Measurements from ENCODE around the gene CENPP. TPM values are rescaled to one million over a fixed set of nuclear protein-coding genes. Genes with fewer than 3 reads are reported as not detected.

Gene CENPP
- total and polyA plus RNA-seq, 2 donors, result 2.7 to 20.9 TPM

DNA sequence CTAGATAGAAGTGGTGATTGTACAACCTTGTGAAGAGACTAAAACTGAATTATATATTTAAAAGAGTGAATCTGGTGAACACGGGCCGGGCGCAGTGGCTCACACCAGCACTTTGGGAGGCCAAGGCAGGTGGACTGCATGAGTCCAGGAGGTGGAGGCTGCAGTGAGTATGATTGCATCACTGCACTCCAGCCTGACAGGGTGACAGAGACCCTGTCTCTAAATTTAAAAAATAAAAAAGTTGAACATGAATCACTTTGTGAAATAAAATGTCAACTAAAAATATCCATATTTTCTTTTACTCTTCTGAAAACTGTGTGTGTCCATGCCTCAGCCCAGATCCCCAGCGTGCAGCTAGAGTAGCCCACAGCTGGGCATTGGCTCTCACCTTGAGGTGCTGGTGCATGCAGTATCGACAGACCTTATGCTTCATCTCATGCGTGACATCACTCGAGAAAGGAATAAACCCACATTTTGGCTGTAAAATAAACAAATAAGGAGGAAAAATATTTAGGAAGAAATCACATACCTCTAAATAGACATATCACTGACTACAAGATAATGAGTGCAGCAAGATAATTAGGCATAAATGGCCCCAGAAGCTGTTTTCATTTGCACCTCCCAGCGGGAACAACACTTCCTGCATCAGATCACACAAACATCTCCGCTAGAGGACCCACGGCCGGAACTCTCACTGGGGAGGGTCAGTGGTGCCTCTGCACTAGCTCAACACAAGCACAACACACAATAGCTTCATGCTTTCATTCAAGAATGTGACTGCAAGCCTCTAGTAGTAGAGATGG is 322.1 kb downstream of the CENPP start:
- Histone ChIP-seq H3K4me1 (ENCODE audit: insufficient read depth) (no peaks in the 10 kb centered on the region), H3K27ac (ENCODE audit: low read depth) (no peak overlapping the region), H3K36me3 (ENCODE audit: insufficient read depth) (no peaks in the 10 kb centered on the region), H3K4me3 (ENCODE audit: low read depth, low read length) (no peak overlapping the region)
- DNase-seq (ENCODE audit: extremely low spot score), result no peak
- WGBS, result 92% methylated on average over 11 of the region's 11 CpGs

DNA sequence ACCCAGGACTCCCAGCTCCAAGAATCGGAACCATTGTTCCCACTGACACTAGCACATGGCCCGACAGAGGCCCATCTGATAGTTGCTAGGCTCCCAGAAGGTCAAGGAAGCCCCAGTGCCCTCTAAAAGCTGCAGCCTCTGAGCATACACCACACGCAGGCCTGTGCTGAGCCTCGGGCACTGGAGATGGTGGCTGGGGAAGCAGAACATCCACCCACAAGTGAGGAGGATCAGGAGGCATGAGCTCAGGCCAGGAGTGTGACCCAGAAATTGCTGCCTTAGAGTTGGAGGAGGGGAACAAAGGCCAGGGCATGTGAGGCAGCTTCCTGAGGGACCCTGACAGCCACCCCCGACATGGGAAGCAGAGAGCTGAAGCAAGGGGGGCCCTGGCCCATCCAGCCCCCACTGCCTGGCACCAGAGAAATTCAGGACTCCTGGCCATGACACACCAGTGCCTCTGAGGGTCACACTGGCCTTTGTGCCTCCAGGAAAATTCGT is 322.8 kb downstream of the CENPP start:
- WGBS, result 84% methylated on average over 6 of the region's 6 CpGs
- H3K36me3 ChIP-seq (ENCODE audit: insufficient read depth), result no peaks in the 10 kb centered on the region

DNA sequence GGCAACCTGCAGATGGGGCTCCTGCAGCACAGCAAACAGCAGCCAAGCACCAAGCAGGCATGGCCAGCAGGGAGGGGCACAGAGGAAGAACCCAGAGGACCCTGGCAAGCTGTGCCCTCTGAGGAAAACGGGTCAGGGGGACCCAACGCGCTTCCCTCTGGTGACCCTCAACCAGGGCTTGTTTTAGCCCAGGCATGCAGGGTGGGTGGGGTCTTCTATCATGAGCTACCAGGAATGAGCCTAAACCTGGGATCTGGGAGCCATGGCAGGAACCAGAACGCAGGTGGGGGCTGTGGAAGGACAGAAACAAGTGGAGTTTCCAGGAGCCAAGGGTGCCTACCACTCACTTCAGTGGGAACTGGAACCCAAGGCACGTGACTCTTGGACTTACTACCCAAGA is 323.3 kb downstream of the CENPP start:
- WGBS, result 97% methylated on average over 5 of the region's 5 CpGs
- no peak overlapping the region for H3K4me3 ChIP-seq (ENCODE audit: low read depth, low read length)
- H3K4me1 ChIP-seq (ENCODE audit: insufficient read depth), result no peaks in the 10 kb centered on the region
- no peak for DNase-seq (ENCODE audit: extremely low spot score)
- H3K27ac ChIP-seq (ENCODE audit: low read depth), result no peak overlapping the region
- no peaks in the 10 kb centered on the region for H3K36me3 ChIP-seq (ENCODE audit: insufficient read depth)

More for the DNA sequence above, 322.8 kb downstream of the CENPP start:
- no peak for DNase-seq (ENCODE audit: extremely low spot score)
- Histone ChIP-seq H3K4me1 (ENCODE audit: insufficient read depth) (no peaks in the 10 kb centered on the region), H3K4me3 (ENCODE audit: low read depth, low read length) (no peak overlapping the region), H3K27ac (ENCODE audit: low read depth) (no peak overlapping the region)

DNA sequence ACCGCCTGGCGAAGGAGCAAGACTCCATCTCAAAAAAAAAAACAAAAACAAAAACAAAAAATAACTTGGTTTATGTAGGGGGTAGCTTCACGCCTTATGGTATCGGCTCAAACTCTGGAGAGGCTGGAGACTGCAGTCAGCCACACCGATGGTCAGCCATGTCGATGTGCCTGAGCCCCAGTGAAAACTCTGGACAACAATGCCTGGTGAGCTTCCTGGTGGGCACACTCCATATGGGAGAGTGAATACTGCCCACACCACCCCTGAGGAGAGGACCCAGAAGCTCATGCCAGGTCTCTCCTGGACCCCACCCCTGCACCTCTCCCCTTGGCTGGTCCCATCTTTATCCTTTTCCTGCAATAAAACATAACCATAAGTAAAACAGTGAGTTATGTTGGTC is 324.5 kb downstream of the CENPP start:
- Histone ChIP-seq H3K27ac (ENCODE audit: low read depth) (no peak overlapping the region), H3K4me1 (ENCODE audit: insufficient read depth) (no peaks in the 10 kb centered on the region), H3K36me3 (ENCODE audit: insufficient read depth) (no peaks in the 10 kb centered on the region), H3K4me3 (ENCODE audit: low read depth, low read length) (no peak overlapping the region)
- DNase-seq (ENCODE audit: extremely low spot score), result no peak
- 99% methylated on average over 6 of the region's 6 CpGs for WGBS

DNA sequence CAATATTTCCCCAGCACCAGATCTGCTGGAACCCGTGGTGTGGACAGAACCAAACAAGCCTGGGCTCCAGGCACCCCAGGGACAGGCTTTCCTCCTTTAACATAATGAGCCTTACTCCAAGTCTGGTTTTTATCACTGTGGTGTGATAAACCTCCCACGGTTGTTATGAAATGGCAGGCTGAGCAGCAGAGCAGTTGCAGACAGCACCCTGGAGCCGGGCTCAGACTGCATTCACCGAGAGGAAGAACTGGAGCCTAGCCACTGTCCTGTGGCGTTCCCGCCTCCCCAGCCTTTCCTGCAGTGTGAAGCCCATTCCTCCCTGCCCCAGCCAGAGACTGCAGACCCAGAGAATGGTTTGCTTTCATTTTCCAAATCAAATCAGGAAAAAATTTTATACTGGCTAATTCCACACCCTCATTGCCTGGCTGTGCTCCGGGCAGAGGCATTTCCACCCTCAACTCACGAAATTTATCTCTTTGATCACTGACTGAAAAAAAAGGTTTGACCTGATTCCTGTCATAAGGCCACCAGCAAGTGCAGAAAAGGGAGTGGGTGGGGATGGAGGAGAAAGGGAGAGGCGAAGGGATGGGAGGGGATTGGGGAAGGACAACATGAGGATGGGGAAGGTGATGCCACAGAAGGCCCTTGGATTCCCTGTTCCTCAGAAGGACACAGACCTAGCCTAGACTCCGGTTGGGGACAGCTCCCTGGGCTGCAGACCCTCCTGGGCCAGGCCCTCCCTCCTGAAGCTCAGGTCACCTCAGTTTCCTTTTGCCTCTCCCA is 325.3 kb downstream of the CENPP start:
- Histone ChIP-seq H3K27ac (ENCODE audit: low read depth) (no peak overlapping the region), H3K4me3 (ENCODE audit: low read depth, low read length) (no peak overlapping the region)
- DNase-seq (ENCODE audit: extremely low spot score), result no peak

DNA sequence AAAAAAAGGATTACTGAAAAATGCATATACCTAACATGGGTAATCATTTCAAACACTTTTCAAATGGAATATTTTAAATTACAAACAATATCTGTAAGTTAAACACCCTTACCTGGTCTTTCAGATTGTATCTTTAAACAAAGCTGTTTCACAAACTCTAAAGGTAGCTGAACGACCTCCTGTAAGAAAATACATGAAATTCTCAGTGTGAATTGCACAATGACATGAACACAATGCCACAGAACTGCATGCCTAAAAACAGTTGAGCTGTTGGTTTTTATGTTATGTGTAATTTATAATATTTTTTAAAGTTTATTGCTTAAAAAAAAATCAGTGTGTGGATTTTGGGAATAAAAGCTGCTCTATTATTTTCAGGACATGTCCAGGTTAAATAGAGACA is 326.7 kb downstream of the CENPP start:
- Histone ChIP-seq H3K36me3 (ENCODE audit: insufficient read depth) (no peaks in the 10 kb centered on the region), H3K4me3 (ENCODE audit: low read depth, low read length) (no peak overlapping the region), H3K4me1 (ENCODE audit: insufficient read depth) (no peaks in the 10 kb centered on the region), H3K27ac (ENCODE audit: low read depth) (no peak overlapping the region)
- whole genome bisulfite sequencing, result 82% methylated on average over 1 of the region's 1 CpG
- no peak for DNase-seq (ENCODE audit: extremely low spot score)

More for the DNA sequence above, 325.3 kb downstream of the CENPP start:
- H3K4me1 ChIP-seq (ENCODE audit: insufficient read depth), result no peaks in the 10 kb centered on the region
- no peaks in the 10 kb centered on the region for H3K36me3 ChIP-seq (ENCODE audit: insufficient read depth)
- 44% methylated on average over 10 of the region's 10 CpGs for WGBS

DNA sequence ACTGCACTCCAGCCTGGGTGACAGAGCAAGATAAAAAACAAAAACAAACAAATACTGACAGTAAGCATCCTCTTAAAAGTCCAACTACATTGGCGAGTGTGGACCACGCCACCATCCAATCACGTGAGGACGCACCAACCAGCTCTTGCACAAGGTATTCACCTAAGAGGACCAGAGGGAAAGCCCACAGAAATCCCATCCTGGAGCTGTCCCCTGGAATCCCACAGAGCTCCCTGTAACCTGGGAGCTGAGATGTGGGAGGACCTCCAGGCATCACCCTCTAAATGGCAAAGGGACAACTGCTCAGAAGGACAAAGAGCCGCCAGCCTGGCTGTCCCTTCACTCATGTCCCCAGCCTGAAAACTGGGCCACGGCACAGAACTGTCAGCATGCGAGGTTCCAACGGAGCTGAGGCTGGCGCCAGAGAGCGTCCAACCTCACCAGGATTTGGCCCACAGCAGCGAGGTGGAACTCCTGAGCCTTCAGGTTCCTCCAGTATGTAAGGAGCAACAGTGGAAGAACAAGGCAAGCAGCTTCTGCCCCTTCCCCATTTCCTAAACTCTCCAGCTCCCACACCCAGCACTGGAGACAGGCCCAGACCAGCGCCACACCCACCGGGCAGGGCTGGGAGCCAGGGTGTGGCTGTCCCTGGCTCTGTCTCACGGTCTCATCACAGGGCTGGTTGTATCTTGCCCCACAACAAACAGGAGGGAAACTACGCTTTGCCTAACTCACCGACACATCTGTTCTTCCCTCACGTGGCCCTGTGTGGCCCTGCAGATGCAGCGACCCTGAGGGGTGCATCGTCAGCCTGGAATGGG is 328.9 kb downstream of the CENPP start:
- 86% methylated on average over 19 of the region's 19 CpGs for WGBS
- no peak for DNase-seq (ENCODE audit: extremely low spot score)
- Histone ChIP-seq H3K27ac (ENCODE audit: low read depth) (no peak overlapping the region), H3K36me3 (ENCODE audit: insufficient read depth) (no peaks in the 10 kb centered on the region), H3K4me3 (ENCODE audit: low read depth, low read length) (no peak overlapping the region), H3K4me1 (ENCODE audit: insufficient read depth) (no peaks in the 10 kb centered on the region)

DNA sequence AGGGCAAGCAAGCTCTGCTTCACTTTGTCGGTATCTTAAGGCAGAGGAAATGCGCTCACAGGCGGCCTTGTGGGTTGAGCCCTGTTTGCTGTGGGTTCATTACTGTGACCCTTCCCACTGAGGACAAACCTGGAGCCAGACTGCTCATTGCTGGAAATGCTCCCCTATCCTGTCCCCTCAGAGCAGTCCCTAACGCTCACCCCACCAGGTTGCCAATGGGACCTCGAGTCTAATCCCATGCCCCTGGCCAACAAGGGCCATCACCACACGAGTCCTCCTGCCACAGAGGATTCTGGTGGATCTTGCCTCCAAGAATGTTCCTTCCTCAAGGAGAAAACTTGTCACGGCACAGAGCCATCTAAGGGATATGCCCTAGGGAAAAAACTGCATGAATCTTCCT is 329.6 kb downstream of the CENPP start:
- Histone ChIP-seq H3K4me3 (ENCODE audit: low read depth, low read length) (no peak overlapping the region), H3K36me3 (ENCODE audit: insufficient read depth) (no peaks in the 10 kb centered on the region), H3K27ac (ENCODE audit: low read depth) (no peak overlapping the region), H3K4me1 (ENCODE audit: insufficient read depth) (no peaks in the 10 kb centered on the region)
- 96% methylated on average over 7 of the region's 7 CpGs for WGBS
- no peak for DNase-seq (ENCODE audit: extremely low spot score)

DNA sequence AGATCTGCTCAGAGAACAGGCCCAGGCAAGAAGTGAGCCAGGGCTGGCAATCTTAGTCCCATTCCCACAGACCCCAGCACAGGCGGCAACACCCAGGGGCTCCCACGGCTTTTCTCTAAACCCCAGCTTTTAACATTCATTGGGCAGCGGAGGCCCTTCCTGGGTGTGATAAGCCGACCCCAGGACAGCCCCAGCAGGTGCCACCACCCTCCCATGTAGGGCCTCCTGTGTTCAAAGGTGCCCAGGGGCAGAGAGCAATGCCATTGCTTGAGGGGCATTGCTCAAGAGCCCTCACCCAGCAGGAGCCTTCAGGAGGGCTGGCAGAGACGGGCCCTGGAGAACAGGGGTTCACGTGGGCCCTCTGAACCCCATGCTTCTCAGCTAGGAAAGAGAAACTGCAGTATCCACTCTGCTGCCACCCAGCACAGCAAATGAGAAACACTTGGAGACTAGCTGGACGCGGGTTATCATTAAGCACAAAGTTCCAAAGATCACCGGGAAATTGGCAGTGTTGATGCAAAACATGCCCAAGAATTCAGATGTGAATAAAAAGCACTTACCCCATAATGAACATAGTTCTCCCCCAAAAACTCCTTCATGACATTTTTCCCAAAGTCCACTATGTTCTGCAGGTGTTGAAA is 330.3 kb downstream of the CENPP start:
- WGBS, result 93% methylated on average over 9 of the region's 9 CpGs
- DNase-seq (ENCODE audit: extremely low spot score), result no peak

DNA sequence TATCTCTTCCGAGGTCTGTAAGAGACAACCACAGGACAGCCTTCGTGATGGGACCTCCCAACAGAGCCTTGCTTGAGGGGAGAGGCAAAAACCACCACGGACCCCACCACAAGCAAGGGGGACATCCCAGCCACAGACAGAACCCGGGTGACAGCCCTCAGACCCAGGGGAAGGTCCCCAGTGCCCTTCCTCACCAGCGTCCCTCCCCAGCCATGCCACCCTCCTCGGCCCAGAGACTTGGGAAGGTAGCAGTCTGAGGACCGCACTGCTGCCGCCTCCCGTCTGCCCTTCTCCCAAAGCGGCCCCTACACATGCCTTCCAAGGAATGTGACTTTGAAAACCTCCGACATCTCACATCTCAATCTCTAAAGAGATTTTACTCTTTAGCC is 330.8 kb downstream of the CENPP start:
- Histone ChIP-seq H3K4me1 (ENCODE audit: insufficient read depth) (no peaks in the 10 kb centered on the region), H3K36me3 (ENCODE audit: insufficient read depth) (no peaks in the 10 kb centered on the region), H3K4me3 (ENCODE audit: low read depth, low read length) (no peak overlapping the region), H3K27ac (ENCODE audit: low read depth) (no peak overlapping the region)
- DNase-seq (ENCODE audit: extremely low spot score), result no peak
- WGBS, result 95% methylated on average over 11 of the region's 11 CpGs

More for the DNA sequence above, 330.3 kb downstream of the CENPP start:
- Histone ChIP-seq H3K36me3 (ENCODE audit: insufficient read depth) (no peaks in the 10 kb centered on the region), H3K4me1 (ENCODE audit: insufficient read depth) (no peaks in the 10 kb centered on the region), H3K4me3 (ENCODE audit: low read depth, low read length) (no peak overlapping the region), H3K27ac (ENCODE audit: low read depth) (no peak overlapping the region)

DNA sequence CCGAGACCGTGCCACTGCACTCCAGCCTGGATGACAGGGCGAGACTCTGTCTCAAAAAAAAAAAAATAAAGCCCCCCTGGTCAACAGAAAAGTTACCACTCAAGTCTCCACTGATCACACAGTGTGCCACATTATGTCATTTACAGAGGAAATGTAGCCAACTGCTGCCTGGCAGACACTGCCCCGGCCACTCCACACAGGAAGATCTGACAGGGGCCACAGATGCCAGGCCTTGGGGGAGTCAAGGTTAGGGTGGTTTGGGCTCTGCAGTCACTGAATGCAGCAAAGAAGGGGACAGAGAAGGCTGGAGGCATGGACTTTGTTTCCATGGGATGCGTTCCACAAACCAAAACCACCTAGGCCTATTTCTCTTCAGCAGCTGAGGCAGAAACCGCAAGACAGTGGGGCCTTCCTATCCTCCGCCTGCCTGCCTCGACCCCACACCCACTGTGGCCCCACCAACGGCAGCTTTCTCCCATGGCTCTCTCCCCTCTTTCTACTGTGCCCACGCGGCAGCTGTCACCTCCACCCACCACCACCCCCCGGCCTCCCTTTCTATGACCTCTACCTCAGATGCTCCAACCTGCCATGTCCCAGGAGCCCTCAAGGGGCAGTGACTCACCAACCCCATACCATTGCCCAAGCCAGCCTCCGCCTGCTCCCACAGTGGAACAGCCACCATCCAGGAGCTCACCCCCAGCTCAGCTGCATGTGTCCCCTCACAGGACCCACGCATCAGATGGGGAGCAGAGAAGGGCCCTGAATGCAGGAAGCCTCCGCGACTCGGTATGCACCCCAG is 331.7 kb downstream of the CENPP start:
- Histone ChIP-seq H3K4me1 (ENCODE audit: insufficient read depth) (no peaks in the 10 kb centered on the region), H3K4me3 (ENCODE audit: low read depth, low read length) (no peak overlapping the region), H3K36me3 (ENCODE audit: insufficient read depth) (no peaks in the 10 kb centered on the region), H3K27ac (ENCODE audit: low read depth) (no peak overlapping the region)
- WGBS, result 95% methylated on average over 17 of the region's 17 CpGs
- DNase-seq (ENCODE audit: extremely low spot score), result no peak

DNA sequence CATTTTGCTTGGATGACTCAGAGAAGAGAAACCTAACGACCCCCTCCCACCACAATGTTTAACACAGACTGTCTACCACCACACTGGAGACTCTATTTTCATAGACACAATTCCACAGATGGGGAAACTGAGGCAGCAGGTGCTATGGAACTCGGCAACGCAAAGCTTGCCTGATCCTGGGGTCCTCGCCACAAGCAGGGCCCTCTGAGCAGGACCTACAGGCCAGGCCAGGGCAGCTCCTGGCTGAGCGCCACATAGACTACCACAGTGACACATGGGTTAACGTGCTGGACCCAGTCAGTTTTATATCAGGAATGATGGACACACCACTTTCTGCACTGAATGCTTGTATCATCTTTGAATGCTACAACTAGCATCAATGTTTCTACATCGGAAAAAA is 332.4 kb downstream of the CENPP start:
- H3K27ac ChIP-seq (ENCODE audit: low read depth), result no peak overlapping the region
- H3K4me3 ChIP-seq (ENCODE audit: low read depth, low read length), result no peak overlapping the region
- 95% methylated on average over 7 of the region's 7 CpGs for WGBS
- no peak for DNase-seq (ENCODE audit: extremely low spot score)
- no peaks in the 10 kb centered on the region for H3K36me3 ChIP-seq (ENCODE audit: insufficient read depth)
- H3K4me1 ChIP-seq (ENCODE audit: insufficient read depth), result no peaks in the 10 kb centered on the region

Data from urinary bladder (tissue), 4 donors.